Smooth muscle cell (in vitro differentiated cells): Measurements from ENCODE around the gene LDB2. TPM values are rescaled to one million over a fixed set of nuclear protein-coding genes. Genes with fewer than 3 reads are reported as not detected.

ENCODE experiments used
- DNase-seq: peaks from one replicate; lab custom pipeline; 2025; ENCODE audit not compliant: unreplicated experiment; lab: John Stamatoyannopoulos, UW
- H2AFZ ChIP-seq: fragments of 200-600 bp; sonication (generic); 2 replicates; pipeline ENCODE4 v1.6.0; 2016; ENCODE audit warnings: antibody characterized with exemption, low read depth, mild to moderate bottlenecking
- H3F3A ChIP-seq: fragments of 200-600 bp; sonication (generic); 2 replicates; pipeline ENCODE4 v1.6.0; 2017; ENCODE audit warnings: antibody characterized with exemption, low read depth
- H3K27ac ChIP-seq: fragments of 200-600 bp; sonication (generic); 2 replicates; pipeline ENCODE4 v1.5.1; 2016; ENCODE audit warnings: low read depth, mild to moderate bottlenecking
- H3K27me3 ChIP-seq: fragments of 200-600 bp; sonication (generic); 2 replicates; pipeline ENCODE4 v1.6.1; 2016; ENCODE audit warnings: low read depth, mild to moderate bottlenecking
- H3K36me3 ChIP-seq: fragments of 200-600 bp; sonication (generic); 2 replicates; pipeline ENCODE4 v1.5.1; 2016; ENCODE audit warnings: low read depth
- H3K4me1 ChIP-seq: fragments of 200-600 bp; sonication (generic); 2 replicates; pipeline ENCODE4 v1.5.1; 2016; ENCODE audit warnings: low read depth
- H3K4me2 ChIP-seq: fragments of 200-600 bp; sonication (generic); 2 replicates; pipeline ENCODE4 v1.6.0; 2016; ENCODE audit warnings: mild to moderate bottlenecking
- H3K4me3 ChIP-seq: fragments of 200-600 bp; sonication (generic); 2 replicates; pipeline ENCODE4 v1.5.1; 2016; ENCODE audit warnings: mild to moderate bottlenecking
- H3K79me2 ChIP-seq: fragments of 200-600 bp; sonication (generic); 2 replicates; pipeline ENCODE4 v1.6.0; 2016; ENCODE audit warnings: low read depth, mild to moderate bottlenecking
- H3K9ac ChIP-seq: fragments of 200-600 bp; sonication (generic); 2 replicates; pipeline ENCODE4 v1.6.0; 2016; ENCODE audit warnings: low read depth
- H3K9me3 ChIP-seq: fragments of 200-600 bp; sonication (generic); replicated peaks from 2 replicates; pipeline ENCODE4 v1.5.1; 2016; ENCODE audit warnings: low read depth
- H4K20me1 ChIP-seq: fragments of 200-600 bp; sonication (generic); 2 replicates; pipeline ENCODE4 v1.6.0; 2016; ENCODE audit warnings: low read depth
- CTCF ChIP-seq: fragments of 200-600 bp; sonication (generic); IDR thresholded peaks from 2 replicates; pipeline ENCODE4 v1.5.1; 2017; ENCODE audit warnings: borderline replicate concordance, mild to moderate bottlenecking, antibody characterized with exemption; ENCODE audit not compliant: insufficient read depth, poor library complexity, severe bottlenecking
- WGBS: methylation state at CpG from one replicate; pipeline ENCODE4 v1.1.7; 2016; ENCODE audit warnings: low lambda C conversion rate; 5-methylcytosine and 5-hydroxymethylcytosine counted together
- polyA plus RNA-seq: library from polyadenylated mRNA; unstranded; fragments of >200 nt; fragmentation: Nextera tagmentation; extraction: Ambion mirVana; gene quantifications from 2 replicates; pipeline ENCODE4 v1.2.1, GENCODE V29; 2016
- total RNA-seq: library from RNA; depleted of rRNA; stranded (reverse); fragments of >200 nt; gene quantifications from 2 replicates; pipeline ENCODE4 v1.2.3, GENCODE V29; 2014

Gene LDB2
- total and polyA plus RNA-seq, 2 experiments from 2014 or later: 30.6 to 61.5 TPM

GRCh38 chr4:16627999-16628398 lies 270.4 kb downstream of the LDB2 start:
- TF ChIP-seq CTCF: no peak
- Histone ChIP-seq H3K27ac (peak overlapping the region; percentile 82), H3K9me3 (no peaks in the 10 kb centered on the region), H3K9ac (peak overlapping the region; percentile 63), H3K36me3 (no peaks in the 10 kb centered on the region), H3K27me3 (no peaks in the 10 kb centered on the region), H3F3A (no peaks in the 10 kb centered on the region), H4K20me1 (no peaks in the 10 kb centered on the region), H3K4me3 (no peak overlapping the region), H3K4me2 (peak overlapping the region; percentile 61), H3K4me1 (peaks cover 6% of the 10 kb centered on the region), H2AFZ (no peak overlapping the region), H3K79me2 (no peaks in the 10 kb centered on the region)
- DNase-seq: no peak
- WGBS: 28% methylated on average over 6 of the region's 6 CpGs

- Histone ChIP-seq H3K9ac (peak overlapping the region; percentile 63), H3K79me2 (no peaks in the 10 kb centered on the region), H3K4me1 (peaks cover 6% of the 10 kb centered on the region), H3K36me3 (no peaks in the 10 kb centered on the region), H4K20me1 (no peaks in the 10 kb centered on the region), H3F3A (no peaks in the 10 kb centered on the region), H3K4me2 (peak overlapping the region; percentile 61), H3K4me3 (no peak overlapping the region), H3K9me3 (no peaks in the 10 kb centered on the region), H3K27ac (peak overlapping the region; percentile 82), H3K27me3 (no peaks in the 10 kb centered on the region), H2AFZ (no peak overlapping the region)
- TF ChIP-seq CTCF: no peak
- DNase-seq: no peak
- WGBS: 43% methylated on average over 5 of the region's 5 CpGs
These were observed 271.5 kb downstream of the LDB2 start for GRCh38 chr4:16626945-16627344.

GRCh38 chr4:16622826-16623225 lies 275.6 kb downstream of the LDB2 start:
- WGBS: 96% methylated on average over 1 of the region's 1 CpG
- no peak overlapping the region for H2AFZ ChIP-seq

More at GRCh38 chr4:16622826-16623225, 275.6 kb downstream of the LDB2 start:
- Histone ChIP-seq H3K27ac (no peak overlapping the region), H3F3A (no peaks in the 10 kb centered on the region), H3K4me1 (peaks cover 5% of the 10 kb centered on the region), H3K27me3 (no peaks in the 10 kb centered on the region), H4K20me1 (no peaks in the 10 kb centered on the region), H3K79me2 (no peaks in the 10 kb centered on the region), H3K4me2 (no peak overlapping the region), H3K9ac (no peak overlapping the region), H3K36me3 (no peaks in the 10 kb centered on the region), H3K9me3 (no peaks in the 10 kb centered on the region), H3K4me3 (no peak overlapping the region)
- DNase-seq: no peak
- TF ChIP-seq CTCF: no peak
